HFFc6 (cell line): Measurements from ENCODE around the gene CEACAM7. TPM values are rescaled to one million over a fixed set of nuclear protein-coding genes. Genes with fewer than 3 reads are reported as not detected.

Experiments used
- DNase-seq: peaks from one replicate; pipeline ENCODE4 v3.0.0-alpha.2; 2018
- H3K27ac Mint-ChIP-seq: 2 replicates; pipeline ENCODE4 v1.8.0; 2020; ENCODE audit warnings: mild to moderate bottlenecking, mixed read lengths
- H3K27me3 Mint-ChIP-seq: 2 replicates; pipeline ENCODE4 v1.8.0; 2021; ENCODE audit warnings: mild to moderate bottlenecking, moderate library complexity, mixed read lengths; ENCODE audit not compliant: insufficient read depth
- H3K36me3 Mint-ChIP-seq: 2 replicates; pipeline ENCODE4 v1.8.0; 2021; ENCODE audit warnings: low read depth, mixed read lengths
- H3K4me1 Mint-ChIP-seq: 2 replicates; pipeline ENCODE4 v1.8.0; 2020; ENCODE audit warnings: low read depth, mixed read lengths
- H3K4me3 Mint-ChIP-seq: 2 replicates; pipeline ENCODE4 v1.8.0; 2020; ENCODE audit warnings: mild to moderate bottlenecking, moderate library complexity, mixed read lengths
- H3K9me3 Mint-ChIP-seq: 2 replicates; pipeline ENCODE4 v1.8.0; 2020; ENCODE audit warnings: mild to moderate bottlenecking, mixed read lengths
- total RNA-seq, 6 experiments: library from RNA; stranded (reverse); fragmentation: NEBNext Ultra II Directional; extraction: Animal tissue kit (Norgen Biotek cat#: 25700); gene quantifications; 2 replicates in 1 of 6; 3 replicates in 5 of 6; pipeline ENCODE4 v1.2.3, GENCODE V29; 2021
- TF ChIP-seq, protein P1 (sequence below): fragments of 200-600 bp; sonication (generic); IDR thresholded peaks from 2 replicates; pipeline ENCODE4 v1.5.0; 2021; ENCODE audit warnings: antibody characterized with exemption, mild to moderate bottlenecking

The CEACAM7 gene
- total RNA-seq, 6 experiments from 2014 or later: not detected

DNA sequence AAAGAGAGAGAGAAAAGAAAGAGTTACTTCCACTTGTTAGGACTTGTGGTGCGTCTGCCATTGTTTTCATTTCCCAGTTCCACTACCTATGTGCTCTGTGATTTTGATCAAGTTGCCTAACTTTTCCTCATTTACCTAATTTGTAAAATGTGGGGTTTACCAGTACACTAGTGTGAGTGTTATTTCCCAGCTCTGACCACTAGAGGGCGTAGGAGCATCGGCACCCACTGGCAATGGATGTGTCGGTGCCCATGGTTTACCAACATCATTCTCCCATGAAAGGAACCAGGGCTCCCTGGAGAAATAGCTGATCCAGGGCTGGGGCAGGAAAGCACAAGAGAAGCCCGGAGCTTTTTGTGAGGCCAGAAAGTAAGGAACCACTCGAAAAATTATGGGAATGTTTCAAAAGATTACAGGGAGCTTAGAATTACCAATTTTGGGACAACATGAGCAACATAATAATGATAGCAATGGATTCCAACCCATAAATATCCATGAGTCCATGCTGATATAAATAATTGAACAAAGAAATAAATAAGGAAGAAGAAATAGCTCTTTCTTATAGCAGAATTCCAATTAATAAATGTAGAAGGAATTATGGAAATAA lies 46.1 kb downstream of the CEACAM7 start:
- DNase-seq: peak; percentile 47
- no peaks in the 10 kb centered on the region for H3K36me3 Mint-ChIP-seq
- no peaks in the 10 kb centered on the region for H3K9me3 Mint-ChIP-seq
- no peak overlapping the region for H3K4me3 Mint-ChIP-seq
- H3K27me3 Mint-ChIP-seq: peaks cover 2% of the 10 kb centered on the region
- TF ChIP-seq, protein P1, sequence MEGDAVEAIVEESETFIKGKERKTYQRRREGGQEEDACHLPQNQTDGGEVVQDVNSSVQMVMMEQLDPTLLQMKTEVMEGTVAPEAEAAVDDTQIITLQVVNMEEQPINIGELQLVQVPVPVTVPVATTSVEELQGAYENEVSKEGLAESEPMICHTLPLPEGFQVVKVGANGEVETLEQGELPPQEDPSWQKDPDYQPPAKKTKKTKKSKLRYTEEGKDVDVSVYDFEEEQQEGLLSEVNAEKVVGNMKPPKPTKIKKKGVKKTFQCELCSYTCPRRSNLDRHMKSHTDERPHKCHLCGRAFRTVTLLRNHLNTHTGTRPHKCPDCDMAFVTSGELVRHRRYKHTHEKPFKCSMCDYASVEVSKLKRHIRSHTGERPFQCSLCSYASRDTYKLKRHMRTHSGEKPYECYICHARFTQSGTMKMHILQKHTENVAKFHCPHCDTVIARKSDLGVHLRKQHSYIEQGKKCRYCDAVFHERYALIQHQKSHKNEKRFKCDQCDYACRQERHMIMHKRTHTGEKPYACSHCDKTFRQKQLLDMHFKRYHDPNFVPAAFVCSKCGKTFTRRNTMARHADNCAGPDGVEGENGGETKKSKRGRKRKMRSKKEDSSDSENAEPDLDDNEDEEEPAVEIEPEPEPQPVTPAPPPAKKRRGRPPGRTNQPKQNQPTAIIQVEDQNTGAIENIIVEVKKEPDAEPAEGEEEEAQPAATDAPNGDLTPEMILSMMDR: peak; percentile 97
- H3K27ac Mint-ChIP-seq: no peak overlapping the region
- H3K4me1 Mint-ChIP-seq: no peaks in the 10 kb centered on the region

DNA sequence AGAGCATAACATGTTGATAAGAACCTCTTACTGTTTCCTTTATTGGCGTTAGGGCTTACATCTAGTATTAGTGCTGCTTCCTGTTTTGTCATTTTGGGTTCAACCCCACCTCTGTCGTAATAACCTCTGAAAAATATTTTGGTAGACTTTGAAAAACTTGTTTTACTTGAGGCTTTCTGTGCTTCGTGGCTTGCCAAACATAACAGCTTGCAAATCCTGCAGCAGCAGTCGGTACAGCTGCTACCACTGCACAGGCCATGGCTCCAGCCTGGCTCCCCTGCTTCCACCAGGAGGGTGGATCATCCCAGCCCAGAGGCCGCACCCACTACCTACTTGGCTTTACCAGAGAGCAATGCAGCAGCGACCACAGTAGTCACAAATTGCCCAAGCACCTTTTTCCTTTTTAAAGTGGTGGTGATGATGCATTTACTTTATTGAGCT lies 49.4 kb downstream of the CEACAM7 start:
- TF ChIP-seq, protein P1: no peak
- Mint-ChIP-seq H3K27me3 (peaks cover 3% of the 10 kb centered on the region), H3K27ac (no peak overlapping the region), H3K9me3 (no peaks in the 10 kb centered on the region), H3K4me1 (no peaks in the 10 kb centered on the region), H3K36me3 (no peaks in the 10 kb centered on the region), H3K4me3 (no peak overlapping the region)
- DNase-seq: no peak

DNA sequence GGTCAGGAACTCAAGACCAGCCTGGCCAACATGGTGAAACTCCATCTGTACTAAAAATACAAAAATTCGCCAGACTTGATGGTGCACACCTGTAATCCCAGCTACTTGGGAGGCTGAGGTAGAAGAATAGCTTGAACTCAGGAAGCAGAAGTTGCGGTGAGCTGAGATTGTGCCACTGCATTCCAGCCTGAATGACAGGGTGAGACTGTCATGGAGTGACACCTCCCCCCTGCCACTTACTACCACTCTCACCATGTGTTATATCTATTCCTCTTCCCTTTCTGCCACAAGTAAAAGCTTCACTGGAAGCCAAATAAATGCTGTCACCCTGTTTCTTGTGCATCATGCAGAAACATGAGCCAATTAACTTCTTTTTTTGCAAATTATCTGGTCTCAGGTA lies 50.6 kb downstream of the CEACAM7 start:
- DNase-seq: no peak
- peaks cover 6% of the 10 kb centered on the region for H3K27me3 Mint-ChIP-seq
- no peak overlapping the region for H3K27ac Mint-ChIP-seq
- H3K4me3 Mint-ChIP-seq: no peak overlapping the region
- no peaks in the 10 kb centered on the region for H3K4me1 Mint-ChIP-seq
- H3K36me3 Mint-ChIP-seq: no peaks in the 10 kb centered on the region
- TF ChIP-seq, protein P1: no peak
- no peaks in the 10 kb centered on the region for H3K9me3 Mint-ChIP-seq

DNA sequence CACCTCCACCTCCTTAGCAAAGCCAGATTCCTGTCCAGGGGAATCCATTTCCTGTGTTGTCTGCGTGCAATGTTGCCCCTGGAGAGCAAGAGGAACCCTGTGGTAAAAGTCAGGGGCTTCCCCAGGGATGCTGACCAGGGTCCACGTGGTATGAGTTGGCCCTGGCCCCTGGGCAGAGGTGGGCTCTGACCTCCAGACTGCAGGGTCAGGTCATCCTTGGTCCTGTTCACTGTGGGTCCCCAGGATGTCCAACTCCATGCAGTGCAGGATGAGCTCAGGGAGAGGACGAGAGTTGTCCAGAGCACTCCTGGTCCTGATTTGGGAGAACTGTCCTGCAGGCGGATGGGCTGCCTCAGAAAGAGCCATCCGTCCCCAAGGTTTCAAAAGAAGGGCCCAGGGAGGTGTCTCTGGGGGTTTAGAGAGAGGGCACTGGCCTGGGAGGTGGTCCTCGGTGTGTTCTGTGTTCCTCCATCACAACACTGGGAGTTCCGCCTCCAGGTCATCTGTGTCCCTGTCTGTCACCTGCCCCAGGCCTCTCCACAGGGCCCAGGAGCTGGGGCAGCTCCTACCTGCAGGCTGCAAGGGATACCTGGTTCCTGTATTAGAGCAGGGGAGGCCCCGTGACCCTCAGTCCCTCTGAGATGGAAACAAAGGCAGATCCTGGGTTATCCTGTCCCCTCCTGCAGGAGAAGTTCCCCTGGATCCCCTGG lies 59.9 kb downstream of the CEACAM7 start:
- Mint-ChIP-seq H3K36me3 (no peaks in the 10 kb centered on the region), H3K4me3 (no peak overlapping the region), H3K4me1 (no peaks in the 10 kb centered on the region), H3K9me3 (peaks cover 19% of the 10 kb centered on the region; the same call in 1 of the 2 replicates), H3K27me3 (peaks cover 34% of the 10 kb centered on the region), H3K27ac (no peak overlapping the region)
- DNase-seq: no peak
- TF ChIP-seq, protein P1: no peak

DNA sequence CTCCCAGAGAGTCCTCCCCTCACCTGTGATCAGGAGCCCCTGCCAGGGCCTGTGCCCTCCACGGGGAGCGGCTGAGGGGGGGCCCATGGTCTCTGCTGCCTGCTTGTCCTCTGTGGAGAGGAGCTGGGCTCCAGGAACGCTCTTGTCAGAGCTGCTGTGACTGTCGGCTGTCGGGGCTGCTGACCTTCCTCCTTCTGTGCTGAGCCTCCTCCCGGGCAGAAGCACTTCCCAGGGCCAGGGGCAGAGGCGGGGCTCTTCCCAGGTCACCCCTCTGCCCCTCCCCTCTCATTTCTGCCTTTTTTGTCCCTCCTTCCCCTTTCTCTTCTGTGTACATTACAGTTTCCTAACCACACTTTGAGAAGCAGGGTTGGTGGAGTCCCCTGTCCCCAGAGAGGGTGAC lies 61.2 kb downstream of the CEACAM7 start, which contains the start of gene CEACAM4:
Gene CEACAM4, minus strand, starts transcription at position 198 of the 400 bp plus-strand sequence. Its CDS starts 111 bp downstream, at position 87.
- DNase-seq: no peak
- H3K36me3 Mint-ChIP-seq: no peaks in the 10 kb centered on the region
- TF ChIP-seq, protein P1: no peak

More for the DNA sequence above, 61.2 kb downstream of the CEACAM7 start, which contains the start of gene CEACAM4:
- H3K27me3 Mint-ChIP-seq: peaks cover 36% of the 10 kb centered on the region
- no peak within 1 kb of the TSS for H3K4me3 Mint-ChIP-seq
- peaks cover 19% of the 10 kb centered on the region; the same call in 1 of the 2 replicates for H3K9me3 Mint-ChIP-seq
- H3K27ac Mint-ChIP-seq: no peak within 1 kb of the TSS
- H3K4me1 Mint-ChIP-seq: no peaks in the 10 kb centered on the region
